Measurements from ENCODE around the gene SIRPG. TPM values are rescaled to one million over a fixed set of nuclear protein-coding genes. Genes with fewer than 3 reads are reported as not detected.

Gene SIRPG
- total and polyA plus RNA-seq, 9 donors: 0.06 to 1.4 (median 0.24) TPM; not detected in 5

DNA sequence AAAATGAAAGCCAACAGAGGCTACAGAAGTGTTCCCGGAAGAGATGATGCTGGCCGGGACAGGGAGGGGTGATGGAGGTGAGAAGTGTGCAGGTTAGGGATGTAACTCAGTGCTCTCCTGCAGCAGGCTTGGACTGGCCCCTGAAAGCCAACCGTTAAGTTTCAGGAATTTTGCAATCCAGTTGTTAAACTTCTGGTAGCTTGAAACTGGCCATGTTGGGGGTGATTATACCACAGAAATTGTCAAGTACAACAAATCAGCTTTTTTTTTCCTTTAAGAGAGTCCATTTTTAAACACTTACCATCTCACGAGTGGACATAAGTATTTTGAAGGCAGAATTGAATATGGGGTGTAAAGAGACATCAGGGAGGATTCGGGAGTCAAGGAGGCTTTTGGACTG is 29.0 kb downstream of the SIRPG start:
- Histone ChIP-seq H3K27ac (no peak overlapping the region), H3K9me3 (no peaks in the 10 kb centered on the region), H3K36me3 (no peaks in the 10 kb centered on the region), H3K27me3 (no peaks in the 10 kb centered on the region), H3K4me3 (no peak overlapping the region), H3K4me1 (ENCODE audit: insufficient read depth) (no peaks in the 10 kb centered on the region)
- intact Hi-C loops (cut with DNase I): loop anchor here in 1 of 4 donors (10.0 kb wide), 1 partner anchor 756 kb away; the partner anchor contains the start of gene TGM6
- no peak for DNase-seq
- WGBS, 3 donors: 71 to 77% (median 76%) methylated on average over 5 of the region's 5 CpGs
- TF ChIP-seq POLR2A (IDR thresholded peaks at IDR 0.05) (no peak), EP300 (IDR thresholded peaks at IDR 0.05) (no peak)
- TF ChIP-seq, protein P1, sequence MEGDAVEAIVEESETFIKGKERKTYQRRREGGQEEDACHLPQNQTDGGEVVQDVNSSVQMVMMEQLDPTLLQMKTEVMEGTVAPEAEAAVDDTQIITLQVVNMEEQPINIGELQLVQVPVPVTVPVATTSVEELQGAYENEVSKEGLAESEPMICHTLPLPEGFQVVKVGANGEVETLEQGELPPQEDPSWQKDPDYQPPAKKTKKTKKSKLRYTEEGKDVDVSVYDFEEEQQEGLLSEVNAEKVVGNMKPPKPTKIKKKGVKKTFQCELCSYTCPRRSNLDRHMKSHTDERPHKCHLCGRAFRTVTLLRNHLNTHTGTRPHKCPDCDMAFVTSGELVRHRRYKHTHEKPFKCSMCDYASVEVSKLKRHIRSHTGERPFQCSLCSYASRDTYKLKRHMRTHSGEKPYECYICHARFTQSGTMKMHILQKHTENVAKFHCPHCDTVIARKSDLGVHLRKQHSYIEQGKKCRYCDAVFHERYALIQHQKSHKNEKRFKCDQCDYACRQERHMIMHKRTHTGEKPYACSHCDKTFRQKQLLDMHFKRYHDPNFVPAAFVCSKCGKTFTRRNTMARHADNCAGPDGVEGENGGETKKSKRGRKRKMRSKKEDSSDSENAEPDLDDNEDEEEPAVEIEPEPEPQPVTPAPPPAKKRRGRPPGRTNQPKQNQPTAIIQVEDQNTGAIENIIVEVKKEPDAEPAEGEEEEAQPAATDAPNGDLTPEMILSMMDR (IDR thresholded peaks at IDR 0.05): no peak

DNA sequence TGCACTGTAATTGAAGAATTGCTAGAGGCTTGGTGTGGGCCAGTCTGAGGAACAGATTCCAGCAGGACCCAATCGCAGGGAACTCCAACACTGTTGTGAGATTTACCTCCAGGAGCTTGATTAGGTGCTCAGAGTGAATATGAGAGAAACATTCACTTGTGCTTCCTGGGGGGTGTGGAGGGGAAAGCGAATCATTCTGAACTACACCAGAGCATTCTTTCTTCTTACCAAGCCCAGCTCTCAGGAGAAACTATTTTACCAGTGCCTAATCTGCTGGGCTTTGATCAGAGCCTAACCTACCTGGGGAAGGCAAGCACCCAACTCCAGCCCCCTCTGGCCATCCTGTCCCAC is 30.4 kb downstream of the SIRPG start:
- DNase-seq: no peak
- intact Hi-C loops (cut with DNase I): loop anchor here in 1 of 4 donors (10.0 kb wide), 1 partner anchor 758 kb away; the partner anchor contains the start of gene TGM6
- Histone ChIP-seq H3K27ac (no peak overlapping the region), H3K9me3 (no peaks in the 10 kb centered on the region), H3K36me3 (no peaks in the 10 kb centered on the region), H3K27me3 (no peaks in the 10 kb centered on the region), H3K4me1 (ENCODE audit: insufficient read depth) (no peaks in the 10 kb centered on the region), H3K4me3 (no peak overlapping the region)
- 72 to 87% (median 77%) methylated on average over 2 of the region's 2 CpGs for WGBS, 3 donors
- no peak for TF ChIP-seq EP300 (IDR thresholded peaks at IDR 0.05)
- TF ChIP-seq, protein P1 (IDR thresholded peaks at IDR 0.05): no peak

DNA sequence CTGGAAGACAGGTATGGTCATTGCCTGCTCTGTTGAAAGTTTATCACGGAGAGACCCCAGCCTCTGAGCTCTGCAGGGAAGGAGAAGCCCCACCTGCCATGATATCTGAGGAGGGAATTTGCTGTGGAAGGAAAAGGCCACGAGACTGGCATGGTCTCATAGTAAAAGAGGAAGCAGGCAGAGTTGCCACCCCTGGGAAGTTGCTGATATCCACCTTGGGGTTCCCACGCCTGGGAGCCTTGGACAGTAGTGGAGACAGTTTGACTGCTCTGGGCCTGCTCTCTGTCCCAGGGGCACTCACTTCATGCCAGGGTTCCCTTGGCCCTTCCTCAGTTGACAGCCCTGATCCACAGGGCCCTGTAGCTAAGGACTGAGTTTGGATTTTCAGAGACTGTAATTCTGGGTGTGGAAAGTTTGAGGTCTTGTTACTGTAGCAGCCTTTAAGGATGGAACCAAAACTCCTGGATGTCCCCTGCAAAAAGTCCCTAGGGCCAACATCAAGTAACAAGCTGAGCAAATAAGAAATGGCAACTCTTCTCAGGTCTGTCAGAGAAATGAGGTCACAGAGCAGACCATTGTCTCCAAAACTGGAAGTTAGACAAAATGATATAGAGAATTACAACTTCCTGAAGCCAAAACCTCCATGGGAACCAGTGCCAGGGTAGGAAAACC is 30.9 kb downstream of the SIRPG start:
- intact Hi-C loops (cut with DNase I): loop anchor here in 1 of 4 donors (10.0 kb wide), 1 partner anchor 758 kb away; the partner anchor contains the start of gene TGM6
- TF ChIP-seq, protein P1 (IDR thresholded peaks at IDR 0.05): no peak
- TF ChIP-seq EP300 (IDR thresholded peaks at IDR 0.05) (no peak), POLR2A (IDR thresholded peaks at IDR 0.05) (no peak)
- Histone ChIP-seq H3K27me3 (no peaks in the 10 kb centered on the region), H3K36me3 (no peaks in the 10 kb centered on the region), H3K9me3 (no peaks in the 10 kb centered on the region), H3K4me3 (no peak overlapping the region), H3K4me1 (ENCODE audit: insufficient read depth) (no peaks in the 10 kb centered on the region), H3K27ac (no peak overlapping the region)
- DNase-seq: no peak
- 55 to 61% (median 59%) methylated on average over 3 of the region's 3 CpGs for WGBS, 3 donors

DNA sequence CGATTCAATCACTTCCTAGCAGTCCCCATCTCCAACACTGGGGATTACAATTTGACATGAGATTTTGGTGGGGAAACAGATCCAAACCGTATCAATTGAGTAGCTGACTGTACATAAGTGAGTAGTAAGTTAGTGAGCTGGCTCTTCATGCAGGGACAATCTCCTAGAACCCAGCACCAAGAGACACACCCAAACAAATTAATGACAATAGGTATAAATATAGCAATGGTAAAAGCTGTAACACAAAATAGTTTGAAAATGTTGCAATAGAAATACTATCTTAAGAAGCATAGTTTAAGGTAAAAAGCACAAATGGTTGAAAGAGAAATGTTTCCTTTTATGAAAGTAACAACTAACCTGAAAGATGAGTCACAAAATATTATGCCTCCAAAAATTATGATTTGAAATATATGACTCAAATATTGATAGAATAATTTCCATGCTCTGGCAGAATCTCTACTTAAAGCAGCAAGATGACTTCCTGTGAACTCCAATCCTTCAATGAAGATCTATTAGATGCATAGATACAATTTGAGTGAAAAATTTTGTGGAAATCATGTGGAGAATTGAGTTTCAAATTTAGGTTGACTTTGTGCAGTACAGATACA is 32.4 kb downstream of the SIRPG start:
- intact Hi-C loops (cut with DNase I): loop anchor here in 1 of 4 donors (10.0 kb wide), 1 partner anchor 760 kb away; the partner anchor contains the start of gene TGM6
- WGBS, 3 donors: 43 to 61% (median 52%) methylated on average over 2 of the region's 2 CpGs

More for the DNA sequence above, 32.4 kb downstream of the SIRPG start:
- H3K4me3 ChIP-seq: no peak overlapping the region
- H3K27ac ChIP-seq: no peak overlapping the region
- H3K27me3 ChIP-seq: no peaks in the 10 kb centered on the region
- no peak for TF ChIP-seq POLR2A (IDR thresholded peaks at IDR 0.05)
- TF ChIP-seq, protein P1 (IDR thresholded peaks at IDR 0.05): no peak
- TF ChIP-seq EP300 (IDR thresholded peaks at IDR 0.05): no peak
- H3K9me3 ChIP-seq: no peaks in the 10 kb centered on the region
- no peaks in the 10 kb centered on the region for H3K36me3 ChIP-seq
- H3K4me1 ChIP-seq (ENCODE audit: insufficient read depth): no peaks in the 10 kb centered on the region
- no peak for DNase-seq
